Fibroblast of skin of left biceps (primary cell): ENCODE results near the gene MYH10.

ENCODE experiments used
- DNase-seq, 2 experiments: peaks; one replicate each; pipeline ENCODE4 v3.0.0-alpha.2; 2013; ENCODE audit warnings: low read depth in 2 of 2

MYH10 gene

DNA sequence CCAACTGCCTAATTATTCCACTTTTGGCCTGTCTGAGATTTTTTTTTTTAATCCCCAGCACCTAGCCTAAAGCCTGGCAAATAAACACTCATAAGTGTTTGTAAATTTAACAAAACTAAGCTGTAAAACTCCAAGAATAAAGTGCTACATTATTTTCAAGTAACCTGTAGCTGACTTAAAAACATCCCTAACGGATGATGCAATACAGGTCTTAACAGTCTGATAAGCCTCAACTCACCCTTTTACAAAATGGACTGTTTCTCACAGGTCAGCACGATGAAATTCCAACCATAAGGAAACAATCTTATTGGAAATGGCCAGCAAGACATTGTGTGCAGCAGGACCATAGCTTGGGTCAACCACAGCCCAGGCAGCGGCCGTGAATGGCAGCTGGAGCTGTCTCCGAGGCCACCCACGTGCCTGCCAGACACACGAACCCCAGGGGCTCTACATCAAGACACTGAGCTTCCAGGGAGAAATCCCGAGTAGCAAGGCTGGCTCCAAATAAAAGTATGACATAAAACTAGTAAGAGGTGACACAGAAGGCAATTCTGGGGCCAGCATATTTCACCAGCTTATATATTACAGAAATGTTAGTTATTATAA lies 135.9 kb downstream of the MYH10 start:
- no peak for DNase-seq

DNA sequence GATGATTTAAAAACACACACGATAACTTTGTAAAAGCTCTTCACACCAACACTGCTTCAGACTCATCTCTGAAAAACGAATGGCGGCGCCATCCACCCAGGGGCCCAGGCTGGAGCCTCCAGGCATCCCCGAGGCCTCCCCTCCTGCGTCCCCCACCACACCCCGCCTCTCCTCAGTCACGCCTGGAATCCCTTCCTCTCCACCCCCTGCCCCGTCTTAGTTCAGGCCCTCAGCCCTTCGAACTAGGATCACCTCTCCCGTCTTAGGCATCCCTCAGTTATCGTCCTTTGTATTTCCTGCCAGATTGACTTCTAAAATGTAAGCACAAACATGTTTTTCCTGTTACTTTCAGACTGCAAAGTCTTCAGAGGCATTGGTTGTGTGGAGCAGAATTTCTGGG lies 136.5 kb downstream of the MYH10 start:
- DNase-seq: no peak

DNA sequence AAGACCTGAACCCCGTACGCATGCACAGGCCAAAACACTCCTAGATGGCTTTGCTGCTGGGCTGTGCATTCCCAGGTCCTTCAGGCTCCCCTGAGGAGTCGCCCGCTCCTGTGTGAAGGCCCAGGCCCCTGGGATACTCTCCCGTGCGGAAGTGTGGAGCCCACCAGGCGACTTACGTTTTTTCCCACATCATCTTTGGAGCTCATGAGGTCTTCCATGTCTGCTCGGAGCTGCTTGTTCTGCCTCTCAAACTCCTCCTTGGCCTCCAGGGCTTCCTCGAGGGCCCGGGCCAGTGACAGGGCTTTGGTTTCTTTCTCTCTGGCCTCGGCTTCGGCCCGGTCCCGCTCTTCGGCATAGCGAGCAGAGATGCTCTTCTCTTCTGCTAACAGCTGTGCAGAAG lies 138.4 kb downstream of the MYH10 start:
- DNase-seq: no peak

DNA sequence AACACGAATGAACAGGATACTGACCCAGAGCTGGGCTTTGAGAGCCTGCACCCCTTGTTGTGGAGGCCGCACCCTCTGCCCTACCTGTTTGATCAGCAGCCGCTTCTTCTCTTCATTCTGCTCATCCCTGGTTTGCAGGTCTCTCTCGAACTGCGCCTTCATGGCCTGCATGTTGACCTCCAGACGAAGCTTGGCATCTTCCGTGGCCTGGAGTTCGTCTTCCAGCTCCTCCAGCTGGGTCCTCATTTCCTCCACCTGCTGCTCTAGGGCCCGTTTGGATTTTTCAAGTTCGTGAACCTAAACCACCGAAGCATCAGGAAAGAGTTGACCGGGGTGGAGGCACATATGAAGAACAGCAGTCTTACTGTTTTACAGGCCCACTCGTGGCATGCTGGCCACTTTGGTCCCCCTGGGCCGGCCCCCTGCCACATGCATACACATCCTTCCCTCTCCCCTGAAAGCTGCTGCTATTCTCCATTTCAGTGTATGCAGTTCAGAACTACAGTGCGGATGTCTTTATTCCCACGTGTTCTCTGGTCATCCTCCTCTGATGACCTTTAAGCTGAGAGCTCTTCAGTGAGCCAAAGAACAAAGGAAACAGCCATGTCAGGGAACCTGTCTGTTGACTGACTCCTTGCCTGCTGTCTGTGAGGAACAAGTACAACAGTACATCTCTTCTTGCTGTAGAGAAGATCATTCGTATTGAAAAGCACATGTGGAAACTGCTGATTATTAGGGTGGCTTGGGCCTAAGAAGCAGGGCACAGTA lies 140.1 kb downstream of the MYH10 start:
- DNase-seq: no peak

DNA sequence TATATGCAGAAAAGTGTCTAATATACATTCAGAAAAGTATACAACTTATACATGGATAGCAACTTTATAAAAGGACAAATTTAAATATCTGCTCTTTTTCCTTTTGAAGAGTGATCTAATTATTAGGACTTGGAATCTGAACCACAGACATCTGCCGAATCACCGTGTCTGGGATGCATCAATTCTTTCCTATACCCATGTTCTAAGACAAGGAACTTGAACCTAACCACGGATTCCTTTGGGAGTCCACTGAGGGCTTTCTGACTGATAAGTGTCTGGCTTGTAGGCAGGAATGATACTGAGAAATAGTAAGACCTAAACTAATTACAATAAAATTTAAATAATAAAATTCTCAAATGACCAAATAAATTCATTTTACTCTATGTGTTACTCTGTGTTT lies 140.7 kb downstream of the MYH10 start:
- peak; percentile 39 to 43 for DNase-seq

DNA sequence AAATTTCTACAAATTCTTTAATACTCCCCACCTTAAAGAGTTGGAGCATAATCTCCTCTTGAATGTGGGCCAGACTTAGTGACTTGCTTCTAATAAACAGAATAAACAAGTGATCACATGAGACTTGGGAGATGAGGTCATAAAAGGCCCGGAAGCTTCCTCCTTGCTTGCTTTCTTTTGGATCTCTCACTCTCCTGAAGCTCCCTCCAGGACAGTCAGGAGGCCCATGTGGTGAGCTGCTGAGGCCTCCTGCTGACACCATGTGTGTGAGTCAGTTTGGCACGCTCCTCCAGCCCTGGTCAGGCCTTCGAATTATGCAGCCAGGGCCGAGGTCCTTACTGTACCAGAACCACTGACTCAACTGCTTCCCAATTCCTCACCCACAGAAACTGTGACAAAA lies 141.6 kb downstream of the MYH10 start:
- DNase-seq: peak; percentile 68 to 73

DNA sequence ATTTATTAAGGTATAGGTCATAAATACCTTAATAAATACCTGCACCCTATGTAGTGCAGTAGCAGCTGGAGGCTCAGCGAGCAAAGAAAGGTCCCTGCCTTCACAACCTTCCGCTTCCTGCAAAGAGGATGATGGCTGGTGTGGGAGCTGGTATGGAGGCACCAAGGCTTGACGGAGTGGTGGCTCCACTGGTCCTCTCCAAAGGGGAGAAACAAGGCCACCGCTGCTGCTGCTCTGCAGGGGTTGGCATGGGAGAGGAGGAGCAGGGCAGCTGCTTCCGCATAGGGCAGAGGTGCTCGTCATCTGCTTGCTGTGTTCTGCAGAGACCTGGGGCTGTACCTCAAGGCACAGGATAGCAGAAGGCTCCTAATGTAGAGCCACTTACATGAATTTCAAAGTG lies 142.0 kb downstream of the MYH10 start:
- no peak for DNase-seq

DNA sequence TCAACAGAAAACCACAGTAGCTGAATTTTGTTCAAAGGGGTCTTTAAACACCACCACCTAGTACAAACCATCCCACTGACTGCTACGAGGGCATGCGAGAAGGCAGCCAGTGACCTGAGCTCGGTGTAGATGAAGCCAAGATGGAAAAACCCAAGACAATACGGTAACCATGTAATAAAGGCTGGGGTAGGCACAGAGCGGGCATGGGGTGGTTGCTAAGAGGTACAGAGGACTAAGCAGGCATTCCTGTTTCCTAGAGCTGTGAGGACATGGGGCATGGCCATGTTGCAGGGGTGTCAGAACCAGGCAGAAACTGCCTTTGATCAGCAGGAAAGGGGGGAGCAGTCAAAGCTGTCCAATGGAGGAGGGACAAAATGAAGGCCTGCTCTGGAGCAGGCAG lies 142.8 kb downstream of the MYH10 start:
- no peak for DNase-seq

DNA sequence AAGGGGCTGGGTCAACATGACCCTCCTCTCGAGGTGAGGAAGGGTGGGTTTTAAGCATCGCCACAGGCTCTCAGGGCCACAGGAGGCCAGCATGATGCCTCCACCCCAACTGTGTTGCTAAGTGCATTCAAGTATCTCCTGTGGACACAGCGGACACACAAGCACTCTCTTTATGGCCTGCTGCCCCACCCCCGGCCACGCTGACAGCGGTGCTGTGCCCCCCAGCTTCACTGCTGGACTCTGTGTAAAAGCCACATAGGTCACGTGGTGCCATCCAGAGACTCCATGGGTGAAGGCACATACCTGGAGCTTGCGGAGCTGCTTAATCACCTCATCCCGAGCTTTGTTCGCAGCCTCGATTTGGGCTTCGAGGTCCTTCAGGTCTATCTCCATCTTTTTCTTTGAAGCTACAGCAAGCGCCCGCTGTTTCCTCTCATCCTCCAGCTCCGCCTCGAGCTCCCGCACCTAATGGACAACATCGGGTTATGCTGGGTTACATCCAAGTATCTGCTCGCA lies 143.3 kb downstream of the MYH10 start:
- DNase-seq: no peak

DNA sequence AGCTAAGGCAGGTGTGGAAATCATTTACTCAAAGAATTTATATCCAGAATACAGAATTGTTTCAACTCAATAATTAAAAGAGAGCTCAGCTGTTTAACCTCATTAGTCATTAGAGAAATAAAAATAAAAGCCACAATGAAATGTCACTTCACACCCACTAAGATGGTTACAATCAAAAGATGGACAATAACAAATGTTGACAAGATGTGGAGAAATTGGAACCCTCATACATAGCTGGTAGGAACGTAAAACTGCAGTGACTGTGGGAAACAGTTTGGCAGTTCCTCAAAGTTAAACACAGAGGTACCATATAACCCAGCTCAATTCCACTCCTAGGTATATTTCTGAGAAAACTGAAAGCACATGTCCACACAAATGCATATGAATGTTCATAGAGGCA lies 145.0 kb downstream of the MYH10 start:
- no peak for DNase-seq

DNA sequence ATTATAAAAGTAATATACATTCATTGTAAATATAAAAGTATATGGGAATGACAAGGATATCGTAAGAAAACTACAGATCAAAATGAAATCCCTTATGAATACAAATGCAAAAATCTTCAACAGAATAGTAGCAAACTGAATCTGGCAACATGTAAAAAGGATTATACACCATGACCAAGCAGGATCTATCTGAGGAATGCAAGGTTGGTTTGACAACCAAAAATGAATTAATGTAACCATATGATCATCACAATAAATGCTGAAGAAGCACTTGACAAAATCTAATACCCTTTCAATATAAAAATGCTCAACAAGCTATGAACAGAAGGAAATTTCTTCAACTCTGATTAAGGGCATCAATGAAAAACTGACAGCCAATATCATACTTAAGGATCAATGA lies 146.1 kb downstream of the MYH10 start:
- DNase-seq: no peak

DNA sequence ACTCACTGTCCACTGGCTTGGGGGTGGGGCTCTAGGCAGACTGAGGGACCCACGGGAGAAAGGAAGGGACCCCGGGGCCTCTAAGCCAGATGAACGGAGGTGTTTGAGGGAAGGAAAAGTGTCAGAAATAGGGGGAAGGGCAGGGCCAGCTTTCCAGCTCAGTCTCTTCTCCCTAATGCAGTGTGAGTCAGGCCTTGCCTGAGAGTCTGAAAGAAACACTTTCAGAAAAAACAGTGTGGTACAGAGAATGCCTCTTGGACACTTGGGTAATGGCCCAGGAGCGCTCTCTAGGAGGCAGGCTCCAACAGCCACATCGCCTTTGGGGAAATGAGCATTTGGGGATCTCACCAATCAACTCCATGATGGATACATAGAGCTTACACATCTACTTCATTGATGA lies 148.0 kb downstream of the MYH10 start:
- DNase-seq: no peak

DNA sequence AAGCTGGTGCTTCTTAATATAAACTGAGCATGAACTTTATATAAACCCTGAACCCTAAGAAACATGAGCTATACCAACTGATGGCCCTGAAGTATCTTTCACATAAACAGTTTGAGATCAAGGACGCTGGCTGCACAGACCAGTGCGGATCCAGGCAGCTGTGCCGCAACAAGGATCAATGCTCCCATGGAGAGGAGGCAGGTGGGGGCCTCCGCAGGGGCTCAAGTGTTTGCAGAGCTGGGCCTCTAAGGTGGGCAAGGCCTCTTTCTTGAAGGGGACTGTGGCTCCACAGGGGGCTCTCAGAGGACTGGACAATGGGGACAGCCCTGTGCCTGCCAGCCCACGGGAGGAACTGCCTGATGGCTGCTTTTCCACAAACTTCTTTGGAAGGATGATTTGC lies 148.8 kb downstream of the MYH10 start:
- no peak for DNase-seq

DNA sequence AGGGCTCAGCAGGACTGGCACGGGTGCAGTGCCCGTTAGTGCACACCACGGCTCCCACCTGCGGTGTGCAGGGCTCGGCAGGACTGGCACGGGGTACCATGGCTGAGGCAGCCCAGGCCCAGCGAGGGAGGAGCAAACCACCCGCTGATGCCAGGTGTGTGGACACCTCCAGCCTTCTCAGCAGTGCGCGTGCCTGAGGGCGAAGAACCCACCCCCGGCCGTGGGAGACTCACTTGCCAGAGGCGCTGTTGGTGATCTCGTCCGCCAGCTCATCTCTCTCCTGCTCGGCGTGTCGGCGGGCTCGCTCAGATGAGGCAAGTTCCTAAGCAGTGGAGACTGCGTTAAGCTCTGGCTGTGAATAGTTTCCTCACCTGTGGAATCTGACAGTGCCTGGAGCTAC lies 149.4 kb downstream of the MYH10 start:
- DNase-seq: no peak

DNA sequence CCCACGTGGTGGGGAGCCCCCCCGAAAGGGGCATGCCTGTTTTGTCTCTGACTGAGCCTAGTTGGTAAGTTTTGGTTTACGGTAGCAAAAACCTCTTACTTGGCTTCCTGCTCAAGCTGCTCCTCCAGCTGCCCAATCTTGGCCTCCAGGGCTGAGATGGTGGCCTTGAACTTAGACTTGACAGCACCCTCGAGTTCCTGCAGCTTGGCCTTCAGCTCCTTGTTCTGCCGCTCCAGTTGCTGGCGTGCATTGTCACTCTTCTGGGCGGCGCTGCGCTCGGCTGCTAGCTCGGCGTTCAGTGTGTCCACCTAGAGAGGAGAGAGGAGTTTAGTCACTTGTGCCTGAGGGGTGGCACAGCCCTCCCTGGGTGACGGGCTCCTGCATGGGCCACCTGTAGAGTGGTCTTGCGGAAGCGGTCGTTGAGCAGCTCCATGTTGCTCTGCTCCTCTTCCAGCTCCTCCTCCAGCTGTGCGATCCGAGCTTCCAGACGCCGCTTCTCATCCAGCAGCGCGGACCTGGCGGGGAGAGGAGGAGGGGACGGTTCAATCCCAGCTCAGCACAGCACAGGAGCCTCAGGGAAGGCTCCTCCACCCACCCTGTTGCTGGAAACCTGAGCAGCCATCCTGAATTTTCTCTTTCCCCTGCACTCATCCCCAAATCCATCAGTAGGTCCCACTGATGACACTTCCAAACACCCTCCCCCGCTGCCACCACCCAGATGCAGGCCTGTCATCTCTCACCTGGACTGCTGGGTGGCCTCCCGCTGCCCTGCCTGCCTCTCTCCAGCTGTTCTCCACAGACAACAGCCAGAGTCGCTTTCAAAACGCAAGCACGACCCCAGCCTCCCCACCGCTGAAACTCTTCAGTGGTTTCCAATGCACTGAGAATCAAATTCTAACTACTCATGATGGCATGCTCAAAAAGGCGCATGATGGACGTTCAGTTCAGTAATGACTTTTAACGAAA lies 150.2 kb downstream of the MYH10 start:
- DNase-seq: no peak

DNA sequence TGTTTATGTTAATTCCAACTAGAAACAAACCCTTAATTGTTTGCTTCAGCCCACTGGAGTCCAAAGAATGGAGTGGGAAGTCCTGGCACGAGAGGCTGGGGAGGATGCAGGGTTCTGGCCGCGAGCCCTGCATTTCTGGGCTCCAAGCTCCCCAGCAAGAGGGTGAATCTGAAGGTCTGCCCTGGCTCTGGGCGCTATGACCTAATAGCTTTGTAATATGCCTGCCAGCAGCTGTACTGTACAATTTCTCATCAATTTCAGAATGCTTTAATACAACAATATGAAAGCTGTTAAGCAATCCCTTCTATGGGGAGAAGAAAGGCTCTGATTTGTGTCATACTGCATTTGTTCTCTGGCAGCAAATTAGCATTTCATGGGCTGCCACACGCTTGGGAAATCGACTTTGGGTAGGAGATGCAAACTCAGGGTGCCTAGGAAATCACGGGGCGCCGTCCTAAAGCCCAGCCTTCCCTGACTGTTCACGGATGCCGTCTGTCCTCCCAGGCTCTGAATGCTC lies 151.0 kb downstream of the MYH10 start:
- no peak for DNase-seq

DNA sequence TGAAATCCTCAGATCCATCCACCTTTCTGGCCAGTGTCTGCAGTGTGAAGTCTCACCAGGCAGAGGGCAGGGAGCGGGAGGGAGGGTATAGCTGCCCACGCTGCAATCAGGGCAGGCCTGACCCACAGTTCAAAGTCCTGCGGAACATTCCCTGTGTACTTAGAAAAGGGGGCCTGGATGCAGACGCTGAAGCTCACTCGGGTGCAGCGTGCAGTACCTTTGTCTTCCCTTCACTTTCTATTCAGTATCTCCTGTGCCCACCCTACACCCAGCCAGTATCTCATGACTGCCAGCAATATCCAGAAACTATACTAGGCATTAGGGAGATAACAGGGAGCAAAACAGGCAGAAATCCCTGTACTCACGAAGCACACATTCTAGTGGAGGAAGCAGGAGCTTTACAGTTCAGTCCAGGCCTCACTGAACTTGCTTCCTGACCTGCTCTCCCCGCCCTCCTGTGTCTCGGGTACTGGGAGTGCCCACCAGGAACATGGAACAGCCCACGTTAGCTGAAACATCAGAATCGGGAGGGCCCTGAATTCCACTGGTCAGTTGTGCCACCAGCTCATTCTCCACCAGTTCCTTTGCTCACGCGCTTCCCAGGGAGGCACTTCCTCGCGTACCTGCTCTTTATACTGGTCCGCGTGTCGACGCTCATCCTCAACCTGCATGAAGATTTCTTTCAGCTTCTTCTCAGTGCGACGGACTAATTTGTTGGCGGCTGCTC lies 152.6 kb downstream of the MYH10 start:
- DNase-seq: no peak

DNA sequence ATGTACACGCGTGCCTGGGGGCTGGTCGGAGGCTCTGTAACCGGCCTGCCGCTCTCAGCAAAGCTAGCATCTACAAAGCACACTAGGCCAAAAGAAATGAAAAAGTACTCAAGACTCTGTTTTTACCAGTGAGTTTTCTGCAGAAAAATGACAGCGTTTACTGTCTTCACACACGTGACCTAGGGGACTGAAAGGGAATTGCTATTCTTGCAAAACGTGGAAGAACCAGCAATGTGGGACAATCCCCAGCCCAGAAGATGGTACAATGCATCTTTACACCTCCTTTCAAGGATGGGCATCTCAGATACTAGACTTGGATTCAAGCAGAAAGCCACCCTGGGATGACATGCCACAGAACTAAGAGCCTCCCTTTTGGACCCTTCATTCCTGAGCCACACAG lies 153.4 kb downstream of the MYH10 start:
- DNase-seq: no peak

DNA sequence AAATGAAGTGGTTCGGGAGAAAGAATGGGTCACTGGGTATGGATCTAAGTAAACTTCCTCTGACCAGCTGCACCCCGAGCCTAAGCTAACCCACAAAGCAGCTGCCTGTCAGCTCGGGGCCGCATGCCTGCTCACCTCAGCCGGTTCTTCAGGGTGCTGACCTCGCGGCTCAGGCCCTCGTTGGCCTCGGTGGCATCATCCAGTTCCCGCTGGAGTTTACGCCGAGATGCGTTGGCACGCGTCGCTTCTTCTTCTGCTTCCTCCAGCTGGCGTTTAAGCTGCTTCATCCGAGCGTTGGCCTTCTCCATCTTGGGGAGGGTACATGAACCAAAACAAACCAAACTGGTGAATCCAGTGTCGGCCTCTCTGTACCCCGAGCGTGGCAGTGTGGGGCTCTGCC lies 153.8 kb downstream of the MYH10 start:
- no peak for DNase-seq

DNA sequence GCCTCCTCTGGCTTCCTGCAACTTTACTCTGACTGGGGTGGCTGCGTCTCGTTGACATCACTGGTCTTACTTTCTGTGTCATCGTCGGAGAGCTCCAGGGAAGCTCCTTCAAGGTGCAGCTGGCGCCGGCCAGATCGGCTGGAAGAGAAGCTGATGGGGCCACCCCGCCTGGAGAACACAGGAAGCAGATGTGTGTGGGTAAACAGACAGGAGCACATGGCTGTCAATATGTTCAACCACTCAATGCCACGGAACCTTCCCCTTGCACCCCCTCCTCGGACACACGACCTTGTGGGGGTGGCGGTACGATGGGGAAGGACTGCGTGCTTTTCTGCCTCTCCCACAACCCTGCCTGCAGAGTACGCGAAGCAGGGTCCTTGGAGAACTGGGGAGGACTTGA lies 154.7 kb downstream of the MYH10 start:
- no peak for DNase-seq

DNA sequence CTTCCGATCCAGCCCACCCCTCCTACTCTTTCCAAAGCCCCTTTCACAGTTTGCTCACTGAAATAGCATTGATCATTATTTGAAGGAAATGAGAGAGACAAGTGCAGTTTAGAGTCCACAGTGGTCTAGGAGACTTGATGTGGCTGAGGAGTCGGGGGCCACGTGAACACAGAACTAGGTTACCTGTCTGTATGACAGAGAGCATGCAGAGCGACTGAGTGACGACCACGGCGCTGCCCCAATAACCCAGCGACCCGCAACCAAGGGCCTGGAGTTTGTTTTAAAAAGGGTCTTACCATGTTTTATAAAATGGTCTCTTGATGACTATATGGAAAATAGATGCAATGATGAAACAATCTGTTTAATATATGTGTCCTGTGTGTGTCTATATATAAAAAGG lies 155.3 kb downstream of the MYH10 start:
- DNase-seq: no peak

DNA sequence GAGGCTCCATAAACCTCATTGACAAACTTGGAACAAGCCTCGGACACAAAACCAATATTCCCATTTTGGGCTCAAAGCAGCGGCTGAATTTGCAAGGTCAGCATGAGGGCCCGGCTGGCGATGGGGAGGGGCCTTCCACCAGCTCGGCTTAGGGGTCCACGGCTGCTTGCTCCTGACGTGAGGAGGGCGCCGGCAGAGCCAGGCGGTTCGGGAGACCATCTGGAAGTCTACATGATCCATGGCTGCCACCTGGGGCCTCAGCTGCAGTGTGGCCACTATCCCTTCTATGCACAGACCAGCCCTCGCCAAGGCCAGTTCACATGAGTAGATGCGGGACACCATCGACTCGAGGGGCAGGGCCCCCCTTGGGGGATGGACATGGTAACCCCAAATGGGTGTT lies 155.7 kb downstream of the MYH10 start:
- DNase-seq: no peak
